Liver (tissue), 9 donors: ENCODE measurements around the gene PCNT. TPM values are rescaled to one million over a fixed set of nuclear protein-coding genes. Genes with fewer than 3 reads are reported as not detected.
A peak's percentile ranks its signal among the peaks of the same experiment; 100 is the strongest.

Experiments
- DNase-seq: peaks from one replicate; pipeline ENCODE4 v3.0.0-alpha.2; 2017; ENCODE audit warnings: low spot score
- H3K27ac ChIP-seq, 2 donors: one replicate each; pipeline ENCODE4 v1.7.0; 2013; ENCODE audit warnings: inconsistent platforms in 2 of 2, low read length in 2 of 2, control low read depth in 1 of 2, low read depth in 1 of 2, mild to moderate bottlenecking in 1 of 2
- H3K27me3 ChIP-seq, 4 donors: one replicate each; pipeline versions ENCODE4 v1.6.1 to v1.7.0; 2013; ENCODE audit warnings: low read length in 3 of 4, inconsistent platforms in 1 of 4, mild to moderate bottlenecking in 1 of 4, moderate library complexity in 1 of 4; ENCODE audit not compliant: control insufficient read depth in 4 of 4, insufficient read depth in 4 of 4
- H3K36me3 ChIP-seq, 4 donors: one replicate each; pipeline versions ENCODE4 v1.6.1 to v1.7.0; 2013; ENCODE audit warnings: low read length in 3 of 4, mild to moderate bottlenecking in 3 of 4, low read depth in 1 of 4, moderate library complexity in 1 of 4; ENCODE audit not compliant: control insufficient read depth in 4 of 4, insufficient read depth in 3 of 4
- H3K4me1 ChIP-seq, 4 donors: one replicate each; pipeline versions ENCODE4 v1.6.1 to v1.7.0; 2013; ENCODE audit warnings: low read length in 3 of 4, mild to moderate bottlenecking in 3 of 4, moderate library complexity in 1 of 4; ENCODE audit not compliant: control insufficient read depth in 4 of 4, insufficient read depth in 4 of 4
- H3K4me3 ChIP-seq, 3 donors: one replicate each; pipeline versions ENCODE4 v1.6.1 to v1.7.0; 2013; ENCODE audit warnings: low read length in 3 of 3, control low read depth in 1 of 3, low read depth in 1 of 3, mild to moderate bottlenecking in 1 of 3
- H3K9ac ChIP-seq, 2 donors: one replicate each; pipeline ENCODE4 v1.7.0; 2013; ENCODE audit warnings: low read length in 2 of 2, mild to moderate bottlenecking in 2 of 2, moderate library complexity in 2 of 2, control low read depth in 1 of 2, low read depth in 1 of 2
- H3K9me3 ChIP-seq, 4 donors: one replicate each; pipeline versions ENCODE4 v1.6.1 to v1.7.0; 2013; ENCODE audit warnings: low read length in 3 of 4; ENCODE audit not compliant: control insufficient read depth in 4 of 4
- CTCF ChIP-seq: fragments of 150-350 bp; IDR thresholded peaks from 2 replicates; pipeline ENCODE4 v1.5.1; 2017; ENCODE audit warnings: improper control_type of control experiment, low read depth, low read length; ENCODE audit not compliant: missing input control
- EGR1 ChIP-seq, 2 donors: IDR thresholded peaks; 2 replicates each; pipeline ENCODE4 v1.6.1; 2016 to 2018; ENCODE audit warnings: antibody characterized with exemption in 2 of 2, low read depth in 2 of 2
- FOXA1 ChIP-seq: IDR thresholded peaks from 2 replicates; pipeline ENCODE4 v1.6.1; 2016; ENCODE audit warnings: antibody characterized with exemption
- FOXA2 ChIP-seq: IDR thresholded peaks from 2 replicates; pipeline ENCODE4 v1.6.1; 2016; ENCODE audit warnings: antibody characterized with exemption
- HNF4A ChIP-seq, 2 donors: conservative IDR thresholded peaks; 2 replicates each; pipeline ENCODE4 v1.6.1; 2016; ENCODE audit warnings: antibody characterized with exemption in 2 of 2, mild to moderate bottlenecking in 2 of 2
- REST ChIP-seq: IDR thresholded peaks from 2 replicates; pipeline ENCODE4 v1.6.1; 2016; ENCODE audit warnings: antibody characterized with exemption, mild to moderate bottlenecking
- RXRA ChIP-seq, 2 donors: IDR thresholded peaks; 2 replicates each; pipeline ENCODE4 v1.6.1; 2017 to 2018; ENCODE audit warnings: antibody characterized with exemption in 2 of 2, mild to moderate bottlenecking in 1 of 2
- SP1 ChIP-seq: IDR thresholded peaks from 2 replicates; pipeline ENCODE4 v1.6.1; 2018; ENCODE audit warnings: antibody characterized with exemption, mild to moderate bottlenecking
- TAF1 ChIP-seq: conservative IDR thresholded peaks from 2 replicates; pipeline ENCODE4 v1.6.1; 2016; ENCODE audit warnings: antibody characterized with exemption, mild to moderate bottlenecking
- YY1 ChIP-seq: IDR thresholded peaks from 2 replicates; pipeline ENCODE4 v1.6.1; 2016; ENCODE audit warnings: antibody characterized with exemption, mild to moderate bottlenecking
- ZBTB33 ChIP-seq: IDR thresholded peaks from 2 replicates; pipeline ENCODE4 v1.6.1; 2016; ENCODE audit warnings: antibody characterized with exemption
- WGBS: extraction: QIAGEN DNeasy Blood & Tissue Kit; methylation state at CpG from one replicate; pipeline ENCODE4 v1.1.7; 2013; 5-methylcytosine and 5-hydroxymethylcytosine counted together
- polyA plus RNA-seq, 2 donors: library from polyadenylated mRNA; stranded (reverse) in 1 of 2; unstranded in 1 of 2; fragments of 200-250 nt in 1 of 2; fragments of >200 nt in 1 of 2; fragmentation: Nextera tagmentation in 1 of 2; extraction: Ambion mirVana in 1 of 2; gene quantifications; one replicate each; pipeline versions ENCODE4 v1.2.1 to v1.2.3, GENCODE V29; 2013 to 2015
- total RNA-seq, 2 donors: library from RNA; depleted of rRNA; stranded (reverse); fragments of >200 nt; gene quantifications; one replicate each; pipeline ENCODE4 v1.2.3, GENCODE V29; 2014
- donor health status: healthy.
- donor health status: healthy.
- donor health status: healthy.
- donor health status: healthy.
- donor health status: healthy.

Gene PCNT
- total and polyA plus RNA-seq, 4 donors: 6.7 to 36.8 (median 15.2) TPM

GRCh38 chr21:46286648-46287002, 37.3 kb upstream of the PCNT start:
- no peaks in the 10 kb centered on the region for H3K27me3 ChIP-seq
- peak overlapping the region; percentile 81 to 94 for H3K9ac ChIP-seq
- TF ChIP-seq YY1 (no peak), HNF4A (conservative IDR thresholded peaks at IDR 0.05) (no peak), CTCF (peak; percentile 3)
- WGBS: under 1% methylated on average over 16 of the region's 16 CpGs
- H3K4me3 ChIP-seq: peak overlapping the region; percentile 92 to 96 (median 95)
- H3K4me1 ChIP-seq: peaks cover 10 to 34% (median 31%) of the 10 kb centered on the region in 4 donors
- no peak for DNase-seq
- peak overlapping the region; percentile 96 for H3K27ac ChIP-seq
- no peaks in the 10 kb centered on the region for H3K9me3 ChIP-seq
- H3K36me3 ChIP-seq: peaks cover 0 to 8% (median 3%) of the 10 kb centered on the region in 4 donors

GRCh38 chr21:46287541-46287940, 36.4 kb upstream of the PCNT start:
- Histone ChIP-seq H3K9me3 (no peaks in the 10 kb centered on the region), H3K9ac (no peak overlapping the region), H3K36me3 (peaks cover 0 to 9% (median 2%) of the 10 kb centered on the region in 4 donors), H3K27me3 (no peaks in the 10 kb centered on the region), H3K27ac (no peak overlapping the region), H3K4me3 (no peak overlapping the region), H3K4me1 (peaks cover 10 to 34% (median 31%) of the 10 kb centered on the region in 4 donors)
- 94% methylated on average over 10 of the region's 10 CpGs for WGBS
- TF ChIP-seq FOXA1 (no peak), TAF1 (no peak), RXRA (IDR thresholded peaks at IDR 0.05) (no peak), REST (no peak), YY1 (no peak), ZBTB33 (no peak), EGR1 (IDR thresholded peaks at IDR 0.05; ENCODE audit: low read depth in 2 of 2) (no peak), SP1 (no peak), FOXA2 (no peak)
- no peak for DNase-seq
